ENCODE results near the gene MUC5AC. TPM values are rescaled to one million over a fixed set of nuclear protein-coding genes. Genes with fewer than 3 reads are reported as not detected.

MUC5AC gene
- total RNA-seq, 2 experiments from 2014 or later = not detected

GRCh38 chr11:1139441-1140083, 18.2 kb upstream of the MUC5AC start:
- intact Hi-C loops (cut with DNase I, micrococcal nuclease) = no loop called here
- H3K27ac ChIP-seq (ENCODE audit: low read depth in 1 of 2, low read length in 2 of 2) = no peak overlapping the region
- CTCF ChIA-PET = no interaction called here

GRCh38 chr11:1140642-1141490, 16.9 kb upstream of the MUC5AC start:
- no peak overlapping the region for H3K4me3 ChIP-seq (ENCODE audit: low read length)
- peaks cover 14 to 18% of the 10 kb centered on the region in 2 experiments for H3K9me3 ChIP-seq (ENCODE audit: control insufficient read depth in 1 of 2, insufficient read depth in 1 of 2, low read length in 2 of 2)
- Mint-ChIP-seq H3K27ac (no peak overlapping the region), H3K4me1 (ENCODE audit: low read depth) (no peaks in the 10 kb centered on the region), H3K4me3 (no peak overlapping the region), H3K27me3 (peaks cover 17% of the 10 kb centered on the region), H3K9me3 (peaks cover 15% of the 10 kb centered on the region), H3K36me3 (ENCODE audit: low read depth) (no peaks in the 10 kb centered on the region)
- ChIA-PET POLR2A (no interaction called here), CTCF (no interaction called here)
- H3K36me3 ChIP-seq (ENCODE audit: insufficient read depth, low read length) = no peaks in the 10 kb centered on the region
- ATAC-seq (ENCODE audit: poor library complexity) = no peak
- intact Hi-C loops (cut with DNase I, micrococcal nuclease) = no loop called here
- TF ChIP-seq CTCF (IDR thresholded peaks at IDR 0.05) = no peak
- H3K27me3 ChIP-seq (ENCODE audit: control insufficient read depth in 1 of 2, insufficient read depth in 2 of 2, low read length in 2 of 2) = no peaks in the 10 kb centered on the region
- peak in 2 of 14 experiments; percentile 2 to 27 for DNase-seq
- H3K4me1 ChIP-seq (ENCODE audit: insufficient read depth, low read length) = no peaks in the 10 kb centered on the region
- no peak overlapping the region for H3K27ac ChIP-seq (ENCODE audit: low read depth in 1 of 2, low read length in 2 of 2)

More at GRCh38 chr11:1139441-1140083, 18.2 kb upstream of the MUC5AC start:
- DNase-seq (peak in 1 of 14 experiments; percentile 0), ATAC-seq (ENCODE audit: poor library complexity) (no peak)
- no peaks in the 10 kb centered on the region for H3K4me1 ChIP-seq (ENCODE audit: insufficient read depth, low read length)
- H3K27me3 Mint-ChIP-seq = peaks cover 28% of the 10 kb centered on the region
- H3K9me3 ChIP-seq (ENCODE audit: control insufficient read depth in 1 of 2, insufficient read depth in 1 of 2, low read length in 2 of 2) = peaks cover 7 to 29% of the 10 kb centered on the region in 2 experiments
- H3K27ac Mint-ChIP-seq = no peak overlapping the region
- TF ChIP-seq CTCF (IDR thresholded peaks at IDR 0.05) = no peak
- H3K4me3 Mint-ChIP-seq = no peak overlapping the region
- H3K4me3 ChIP-seq (ENCODE audit: low read length) = no peak overlapping the region
- POLR2A ChIA-PET = no interaction called here
- no peaks in the 10 kb centered on the region for H3K4me1 Mint-ChIP-seq (ENCODE audit: low read depth)
- H3K36me3 Mint-ChIP-seq (ENCODE audit: low read depth) = no peaks in the 10 kb centered on the region
- H3K36me3 ChIP-seq (ENCODE audit: insufficient read depth, low read length) = no peaks in the 10 kb centered on the region
- peaks cover 20% of the 10 kb centered on the region for H3K9me3 Mint-ChIP-seq
- no peaks in the 10 kb centered on the region for H3K27me3 ChIP-seq (ENCODE audit: control insufficient read depth in 1 of 2, insufficient read depth in 2 of 2, low read length in 2 of 2)

- Mint-ChIP-seq H3K27me3 (peaks cover 16% of the 10 kb centered on the region), H3K36me3 (ENCODE audit: low read depth) (no peaks in the 10 kb centered on the region), H3K9me3 (peaks cover 15% of the 10 kb centered on the region), H3K4me3 (no peak overlapping the region), H3K27ac (no peak overlapping the region), H3K4me1 (ENCODE audit: low read depth) (no peaks in the 10 kb centered on the region)
- Histone ChIP-seq H3K27me3 (ENCODE audit: control insufficient read depth in 1 of 2, insufficient read depth in 2 of 2, low read length in 2 of 2) (peaks cover 0 to 5% of the 10 kb centered on the region in 2 experiments), H3K27ac (ENCODE audit: low read depth in 1 of 2, low read length in 2 of 2) (no peak overlapping the region), H3K4me3 (ENCODE audit: low read length) (no peak overlapping the region), H3K9me3 (ENCODE audit: control insufficient read depth in 1 of 2, insufficient read depth in 1 of 2, low read length in 2 of 2) (peaks cover 15 to 21% of the 10 kb centered on the region in 2 experiments), H3K4me1 (ENCODE audit: insufficient read depth, low read length) (no peaks in the 10 kb centered on the region), H3K36me3 (ENCODE audit: insufficient read depth, low read length) (no peaks in the 10 kb centered on the region)
- ATAC-seq (ENCODE audit: poor library complexity) = no peak
- intact Hi-C loops (cut with DNase I, micrococcal nuclease) = no loop called here
- POLR2A ChIA-PET = no interaction called here
- peak in 1 of 14 experiments; percentile 3 for DNase-seq
- no peak for TF ChIP-seq CTCF (IDR thresholded peaks at IDR 0.05)
- CTCF ChIA-PET = no interaction called here
Observed at GRCh38 chr11:1146365-1146764, 11.4 kb upstream of the MUC5AC start.
